Measurements from ENCODE around the gene KERA.

The KERA gene

GRCh38 chr12:91057368-91058165 is at the start of gene KERA:
Gene KERA (minus strand): TSS chr12:91058024. CDS start chr12:91056281, 1,743 bp downstream.
- no peak within 1 kb of the TSS for H3K4me3 Mint-ChIP-seq
- H3K27ac Mint-ChIP-seq (ENCODE audit: low read depth), result no peak within 1 kb of the TSS
- no peaks in the 10 kb centered on the region for H3K4me1 Mint-ChIP-seq
- H3K36me3 Mint-ChIP-seq (ENCODE audit: insufficient read depth), result no peaks in the 10 kb centered on the region
- DNase-seq (ENCODE audit: low spot score in 2 of 2) (no peak), ATAC-seq (replicated peaks; ENCODE audit: extremely low read depth, poor library complexity, severe bottlenecking) (no peak)
- H3K27me3 Mint-ChIP-seq, result no peaks in the 10 kb centered on the region
- peaks cover 7% of the 10 kb centered on the region for H3K9me3 Mint-ChIP-seq

- H3K4me1 Mint-ChIP-seq, result no peaks in the 10 kb centered on the region
- no peaks in the 10 kb centered on the region for H3K9me3 Mint-ChIP-seq
- H3K36me3 Mint-ChIP-seq (ENCODE audit: insufficient read depth), result no peaks in the 10 kb centered on the region
- no peak for ATAC-seq (replicated peaks; ENCODE audit: extremely low read depth, poor library complexity, severe bottlenecking)
- no peaks in the 10 kb centered on the region for H3K27me3 Mint-ChIP-seq
- no peak overlapping the region for H3K4me3 Mint-ChIP-seq
- DNase-seq (ENCODE audit: low spot score in 2 of 2), result no peak
- no peak overlapping the region for H3K27ac Mint-ChIP-seq (ENCODE audit: low read depth)
These were observed 48.5 kb upstream of the KERA start for GRCh38 chr12:91106283-91106682.

- H3K27ac Mint-ChIP-seq (ENCODE audit: low read depth), result no peak overlapping the region
- no peaks in the 10 kb centered on the region for H3K4me1 Mint-ChIP-seq
- DNase-seq (ENCODE audit: low spot score in 2 of 2), result no peak
- no peak for ATAC-seq (replicated peaks; ENCODE audit: extremely low read depth, poor library complexity, severe bottlenecking)
- no peaks in the 10 kb centered on the region for H3K27me3 Mint-ChIP-seq
- H3K36me3 Mint-ChIP-seq (ENCODE audit: insufficient read depth), result no peaks in the 10 kb centered on the region
- H3K9me3 Mint-ChIP-seq, result no peaks in the 10 kb centered on the region
- H3K4me3 Mint-ChIP-seq, result no peak overlapping the region
These were observed 48.0 kb upstream of the KERA start for GRCh38 chr12:91105807-91106206.

- Mint-ChIP-seq H3K27me3 (no peaks in the 10 kb centered on the region), H3K36me3 (ENCODE audit: insufficient read depth) (no peaks in the 10 kb centered on the region), H3K4me1 (no peaks in the 10 kb centered on the region), H3K4me3 (no peak overlapping the region), H3K9me3 (no peaks in the 10 kb centered on the region), H3K27ac (ENCODE audit: low read depth) (no peak overlapping the region)
- ATAC-seq (replicated peaks; ENCODE audit: extremely low read depth, poor library complexity, severe bottlenecking), result no peak
- no peak for DNase-seq (ENCODE audit: low spot score in 2 of 2)
These were observed 47.1 kb upstream of the KERA start for GRCh38 chr12:91104812-91105466.

- H3K9me3 Mint-ChIP-seq, result no peaks in the 10 kb centered on the region
- H3K36me3 Mint-ChIP-seq (ENCODE audit: insufficient read depth), result no peaks in the 10 kb centered on the region
- no peak overlapping the region for H3K27ac Mint-ChIP-seq (ENCODE audit: low read depth)
These were observed 45.8 kb upstream of the KERA start for GRCh38 chr12:91103624-91104023.

GRCh38 chr12:91103101-91103500 is 45.3 kb upstream of the KERA start:
- Mint-ChIP-seq H3K27me3 (no peaks in the 10 kb centered on the region), H3K36me3 (ENCODE audit: insufficient read depth) (no peaks in the 10 kb centered on the region), H3K27ac (ENCODE audit: low read depth) (no peak overlapping the region), H3K9me3 (no peaks in the 10 kb centered on the region), H3K4me1 (no peaks in the 10 kb centered on the region), H3K4me3 (no peak overlapping the region)
- DNase-seq (ENCODE audit: low spot score in 2 of 2) (no peak), ATAC-seq (replicated peaks; ENCODE audit: extremely low read depth, poor library complexity, severe bottlenecking) (no peak)

More at GRCh38 chr12:91103624-91104023, 45.8 kb upstream of the KERA start:
- Mint-ChIP-seq H3K4me1 (no peaks in the 10 kb centered on the region), H3K27me3 (no peaks in the 10 kb centered on the region), H3K4me3 (no peak overlapping the region)
- no peak for DNase-seq (ENCODE audit: low spot score in 2 of 2)
- no peak for ATAC-seq (replicated peaks; ENCODE audit: extremely low read depth, poor library complexity, severe bottlenecking)

GRCh38 chr12:91100906-91101305 is 43.1 kb upstream of the KERA start:
- Mint-ChIP-seq H3K27me3 (no peaks in the 10 kb centered on the region), H3K36me3 (ENCODE audit: insufficient read depth) (no peaks in the 10 kb centered on the region)

GRCh38 chr12:91099836-91100235 is 42.0 kb upstream of the KERA start:
- ATAC-seq (replicated peaks; ENCODE audit: extremely low read depth, poor library complexity, severe bottlenecking), result no peak
- no peaks in the 10 kb centered on the region for H3K27me3 Mint-ChIP-seq
- H3K4me1 Mint-ChIP-seq, result no peaks in the 10 kb centered on the region

More at GRCh38 chr12:91100906-91101305, 43.1 kb upstream of the KERA start:
- ATAC-seq (replicated peaks; ENCODE audit: extremely low read depth, poor library complexity, severe bottlenecking), result no peak
- DNase-seq (ENCODE audit: low spot score in 2 of 2), result no peak
- H3K4me1 Mint-ChIP-seq, result no peaks in the 10 kb centered on the region
- H3K27ac Mint-ChIP-seq (ENCODE audit: low read depth), result no peak overlapping the region
- no peak overlapping the region for H3K4me3 Mint-ChIP-seq
- no peaks in the 10 kb centered on the region for H3K9me3 Mint-ChIP-seq

GRCh38 chr12:91099341-91099740 is 41.5 kb upstream of the KERA start:
- Mint-ChIP-seq H3K4me1 (no peaks in the 10 kb centered on the region), H3K27ac (ENCODE audit: low read depth) (no peak overlapping the region), H3K36me3 (ENCODE audit: insufficient read depth) (no peaks in the 10 kb centered on the region), H3K27me3 (no peaks in the 10 kb centered on the region), H3K9me3 (no peaks in the 10 kb centered on the region), H3K4me3 (no peak overlapping the region)
- ATAC-seq (replicated peaks; ENCODE audit: extremely low read depth, poor library complexity, severe bottlenecking) (no peak), DNase-seq (ENCODE audit: low spot score in 2 of 2) (no peak)

More at GRCh38 chr12:91099836-91100235, 42.0 kb upstream of the KERA start:
- H3K4me3 Mint-ChIP-seq, result no peak overlapping the region
- H3K27ac Mint-ChIP-seq (ENCODE audit: low read depth), result no peak overlapping the region
- DNase-seq (ENCODE audit: low spot score in 2 of 2), result no peak
- no peaks in the 10 kb centered on the region for H3K36me3 Mint-ChIP-seq (ENCODE audit: insufficient read depth)
- no peaks in the 10 kb centered on the region for H3K9me3 Mint-ChIP-seq

GRCh38 chr12:91098941-91099340 is 41.1 kb upstream of the KERA start:
- Mint-ChIP-seq H3K4me1 (no peaks in the 10 kb centered on the region), H3K27me3 (no peaks in the 10 kb centered on the region), H3K27ac (ENCODE audit: low read depth) (no peak overlapping the region), H3K36me3 (ENCODE audit: insufficient read depth) (no peaks in the 10 kb centered on the region), H3K4me3 (no peak overlapping the region), H3K9me3 (no peaks in the 10 kb centered on the region)
- ATAC-seq (replicated peaks; ENCODE audit: extremely low read depth, poor library complexity, severe bottlenecking) (no peak), DNase-seq (ENCODE audit: low spot score in 2 of 2) (no peak)

GRCh38 chr12:91098461-91098860 is 40.6 kb upstream of the KERA start:
- DNase-seq (ENCODE audit: low spot score in 2 of 2) (no peak), ATAC-seq (replicated peaks; ENCODE audit: extremely low read depth, poor library complexity, severe bottlenecking) (no peak)
- H3K27me3 Mint-ChIP-seq, result no peaks in the 10 kb centered on the region
- no peaks in the 10 kb centered on the region for H3K4me1 Mint-ChIP-seq
- H3K4me3 Mint-ChIP-seq, result no peak overlapping the region
- H3K27ac Mint-ChIP-seq (ENCODE audit: low read depth), result no peak overlapping the region
- no peaks in the 10 kb centered on the region for H3K36me3 Mint-ChIP-seq (ENCODE audit: insufficient read depth)
- H3K9me3 Mint-ChIP-seq, result no peaks in the 10 kb centered on the region

GRCh38 chr12:91094957-91095356 is 37.1 kb upstream of the KERA start:
- no peaks in the 10 kb centered on the region for H3K4me1 Mint-ChIP-seq
- no peak for ATAC-seq (replicated peaks; ENCODE audit: extremely low read depth, poor library complexity, severe bottlenecking)
- no peaks in the 10 kb centered on the region for H3K27me3 Mint-ChIP-seq
- peaks cover 11% of the 10 kb centered on the region for H3K9me3 Mint-ChIP-seq
- no peak overlapping the region for H3K4me3 Mint-ChIP-seq
- no peak for DNase-seq (ENCODE audit: low spot score in 2 of 2)
- no peaks in the 10 kb centered on the region for H3K36me3 Mint-ChIP-seq (ENCODE audit: insufficient read depth)
- no peak overlapping the region for H3K27ac Mint-ChIP-seq (ENCODE audit: low read depth)

GRCh38 chr12:91094032-91094662 is 36.3 kb upstream of the KERA start:
- no peaks in the 10 kb centered on the region for H3K4me1 Mint-ChIP-seq
- peaks cover 2% of the 10 kb centered on the region for H3K36me3 Mint-ChIP-seq (ENCODE audit: insufficient read depth)
- DNase-seq (ENCODE audit: low spot score in 2 of 2), result no peak
- H3K27ac Mint-ChIP-seq (ENCODE audit: low read depth), result no peak overlapping the region
- no peak overlapping the region for H3K4me3 Mint-ChIP-seq
- H3K27me3 Mint-ChIP-seq, result no peaks in the 10 kb centered on the region
- ATAC-seq (replicated peaks; ENCODE audit: extremely low read depth, poor library complexity, severe bottlenecking), result no peak
- peaks cover 17% of the 10 kb centered on the region for H3K9me3 Mint-ChIP-seq

Data from central memory CD8-positive, alpha-beta T cell (primary cell).